ENCODE data around the gene PDIA2.
"Not testable (repeated sequence)": the region's sequence is repeated elsewhere in the genome, so short reads cannot be mapped to it uniquely, and the experiment has no call there.

Gene PDIA2

DNA sequence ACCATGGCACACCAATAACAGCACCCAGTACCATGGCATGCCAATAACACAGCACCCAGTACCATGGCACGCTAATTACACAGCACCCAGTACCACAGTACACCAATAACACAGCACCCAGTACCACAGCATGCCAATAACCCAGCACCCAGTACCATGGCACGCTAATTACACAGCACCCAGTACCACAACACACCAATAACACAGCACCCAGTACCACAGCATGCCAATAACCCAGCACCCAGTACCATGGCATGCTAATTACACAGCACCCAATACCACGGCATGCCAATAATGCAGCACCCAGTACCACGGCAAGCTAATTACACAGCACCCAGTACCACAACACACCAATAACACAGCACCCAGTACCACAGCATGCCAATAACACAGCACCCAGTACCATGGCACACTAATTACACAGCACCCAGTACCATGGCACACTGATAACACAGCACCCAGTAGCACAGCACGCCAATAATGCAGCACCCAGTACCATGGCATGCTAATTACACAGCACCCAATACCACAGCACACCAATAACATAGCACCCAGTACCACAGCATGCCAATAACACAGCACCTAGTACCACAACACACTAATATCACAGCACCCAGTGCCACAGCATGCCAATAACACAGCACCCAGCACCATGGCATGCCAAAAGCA lies 51.3 kb downstream of the PDIA2 start:
- not testable (repeated sequence) for DNase-seq

DNA sequence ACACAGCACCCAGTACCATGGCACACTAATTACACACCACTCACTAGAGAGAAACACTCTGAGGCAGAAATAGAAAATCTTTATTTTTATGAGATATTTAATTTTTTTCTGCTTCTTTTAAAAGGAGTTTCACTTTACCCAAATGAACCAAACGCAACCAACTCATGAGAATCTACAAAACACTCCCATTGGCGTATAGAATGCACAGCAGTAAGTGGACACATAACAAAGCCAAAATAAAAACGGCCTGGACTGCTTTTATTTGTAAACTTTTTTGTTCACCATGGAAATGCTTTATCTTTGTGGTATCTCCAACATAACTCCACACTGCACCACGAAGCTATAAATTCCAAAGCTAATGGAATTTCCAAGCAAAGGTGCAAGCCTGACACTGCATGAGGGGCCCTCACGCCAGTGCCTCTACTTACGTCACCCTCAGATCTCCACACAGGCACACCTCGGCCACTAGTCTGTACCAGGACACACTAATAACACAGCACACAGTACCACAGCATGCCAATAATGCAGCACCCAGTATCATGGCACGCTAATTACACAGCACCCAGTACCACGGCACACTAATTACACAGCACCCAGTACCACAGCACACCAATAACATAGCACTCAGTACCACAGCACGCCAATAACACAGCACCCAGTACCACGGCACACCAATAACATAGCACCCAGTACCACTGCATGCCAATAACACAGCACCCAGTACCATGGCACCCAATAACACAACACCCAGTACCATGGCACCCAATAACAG lies 52.1 kb downstream of the PDIA2 start:
- not testable (repeated sequence) for DNase-seq

DNA sequence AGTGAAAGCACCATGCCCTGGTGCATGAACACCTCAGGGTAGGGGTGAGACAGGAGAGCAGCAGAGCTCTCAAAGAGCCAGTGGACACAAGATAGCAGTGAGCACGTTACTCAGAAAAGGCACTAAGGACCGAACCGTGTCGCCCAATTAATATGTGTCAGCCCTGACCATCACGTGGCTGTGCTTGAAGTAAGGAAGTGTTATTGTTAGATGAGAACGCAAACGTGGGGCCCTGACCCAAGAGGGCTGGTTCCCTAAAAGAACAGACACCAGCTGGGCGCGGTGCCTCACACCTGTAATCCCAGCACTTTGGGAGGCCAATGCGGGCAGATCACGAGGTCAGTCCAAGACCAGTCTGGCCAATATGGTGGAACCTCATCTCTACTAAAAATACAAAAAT lies 53.3 kb downstream of the PDIA2 start:
- no peak for DNase-seq
